SIG-M5 treated with dmso at 0.1 percent for 504 hours (cell line): ENCODE results near the gene PXDC1.
"Not testable (repeated sequence)": the region's sequence is repeated elsewhere in the genome, so short reads cannot be mapped to it uniquely, and the experiment has no call there.

ENCODE experiments used
- DNase-seq: peaks from one replicate; lab custom pipeline; 2025; ENCODE audit not compliant: unreplicated experiment; lab: John Stamatoyannopoulos, UW

The PXDC1 gene

DNA sequence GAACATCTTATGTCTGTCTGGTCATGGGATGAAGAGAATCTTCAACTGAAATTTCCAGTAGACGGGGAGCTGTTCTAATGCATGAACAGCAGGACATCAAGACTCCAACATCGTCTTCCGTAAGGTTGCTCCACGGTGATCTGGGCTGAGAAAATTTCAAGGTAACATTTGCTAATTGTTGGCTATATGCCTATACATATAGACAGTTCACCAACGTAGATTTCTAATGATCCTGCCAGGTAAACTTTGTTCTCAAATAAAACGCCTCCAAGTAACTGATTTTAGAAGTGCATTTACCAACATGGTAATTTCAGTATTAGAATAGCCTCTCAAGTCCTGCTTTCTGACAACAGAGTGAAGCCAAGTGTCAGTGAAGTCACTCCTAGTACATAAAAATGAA, 11.3 kb upstream of the PXDC1 start:
- DNase-seq, result no peak

- DNase-seq, result no peak
Observed at GRCh38 chr6:3762359-3762758, 10.8 kb upstream of the PXDC1 start.

- no peak for DNase-seq
Observed at GRCh38 chr6:3761989-3762270, 10.4 kb upstream of the PXDC1 start.

DNA sequence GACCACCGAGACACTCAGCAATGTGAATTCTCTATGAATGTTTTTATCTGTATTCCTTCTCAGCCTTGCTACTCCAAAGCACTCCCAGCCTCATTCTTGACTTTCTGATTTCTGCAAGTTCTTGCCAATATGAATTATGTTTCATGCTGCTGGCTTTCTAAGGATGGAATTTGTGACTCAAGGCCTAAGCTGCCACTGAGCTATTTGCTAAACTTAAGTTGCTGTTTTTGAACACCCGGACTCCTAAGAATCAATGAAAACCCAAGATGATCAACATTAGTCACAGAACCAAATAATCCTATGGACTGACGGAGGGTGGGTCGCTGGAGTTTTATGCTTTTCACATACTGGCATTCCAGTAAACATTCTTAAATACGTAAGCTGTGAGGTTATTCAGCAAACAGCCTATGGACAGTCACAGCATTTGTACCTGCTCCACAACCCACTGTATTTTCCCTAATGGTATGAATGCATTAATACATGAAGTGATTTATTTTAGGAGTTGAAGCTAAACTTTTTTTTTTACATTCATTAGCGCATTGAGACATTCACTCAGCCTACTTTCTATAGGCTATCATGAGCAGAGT, 8.2 kb upstream of the PXDC1 start:
- no peak for DNase-seq

DNA sequence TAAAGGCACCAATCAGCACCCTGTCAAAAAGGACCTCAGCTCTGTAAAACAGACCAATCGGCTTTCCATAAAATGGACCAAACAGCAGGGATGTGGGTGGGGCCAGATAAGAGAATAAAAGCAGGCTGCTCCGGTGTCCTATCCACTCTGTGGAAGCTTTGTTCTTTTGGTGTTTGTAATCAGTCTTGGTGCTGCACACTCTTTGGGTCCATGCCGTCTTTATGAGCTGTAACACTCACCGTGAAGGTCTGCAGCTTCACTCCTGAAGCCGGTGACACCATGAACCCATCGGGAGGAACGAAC, 7.3 kb upstream of the PXDC1 start:
- DNase-seq, result no peak

DNA sequence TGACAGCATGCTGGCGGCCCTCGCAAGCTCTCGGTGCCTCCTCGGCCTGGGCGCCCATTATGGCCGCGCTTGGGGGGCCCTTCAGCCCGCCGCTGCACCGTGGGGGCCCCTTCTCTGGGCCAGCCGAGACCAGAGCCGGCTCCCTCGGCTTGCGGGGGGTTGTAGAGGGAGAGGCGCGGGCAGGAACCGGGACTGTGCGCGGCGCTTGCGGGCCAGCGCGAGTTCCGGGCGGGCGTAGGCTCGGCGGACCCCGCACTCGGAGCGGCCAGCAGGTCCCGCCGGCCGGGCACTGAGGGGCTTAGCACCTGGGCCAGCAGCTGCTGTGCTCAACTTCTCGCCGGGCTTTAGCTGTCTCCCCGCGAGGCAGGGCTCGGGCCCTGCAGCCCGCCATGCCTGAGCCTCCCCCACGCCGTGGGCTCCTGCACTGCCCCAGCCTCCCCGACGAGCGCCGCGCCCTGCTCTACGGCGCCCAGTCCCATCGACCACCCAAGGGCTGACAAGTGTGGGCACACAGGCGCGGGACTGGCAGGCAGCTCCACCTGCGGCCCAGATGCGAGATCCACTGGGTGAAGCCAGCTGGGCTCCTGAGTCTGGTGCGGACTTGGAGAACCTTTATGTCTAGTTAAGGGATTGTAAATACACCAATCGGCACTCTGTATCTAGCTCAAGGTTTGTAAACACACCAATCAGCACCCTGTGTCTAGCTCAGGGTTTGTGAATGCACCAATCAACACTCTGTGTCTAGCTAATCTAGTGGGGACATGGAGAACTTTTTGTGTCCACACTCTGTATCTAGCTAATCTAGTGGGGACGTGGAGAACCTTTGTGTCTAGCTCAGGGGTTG, 6.7 kb upstream of the PXDC1 start:
- DNase-seq, result not testable (repeated sequence)

DNA sequence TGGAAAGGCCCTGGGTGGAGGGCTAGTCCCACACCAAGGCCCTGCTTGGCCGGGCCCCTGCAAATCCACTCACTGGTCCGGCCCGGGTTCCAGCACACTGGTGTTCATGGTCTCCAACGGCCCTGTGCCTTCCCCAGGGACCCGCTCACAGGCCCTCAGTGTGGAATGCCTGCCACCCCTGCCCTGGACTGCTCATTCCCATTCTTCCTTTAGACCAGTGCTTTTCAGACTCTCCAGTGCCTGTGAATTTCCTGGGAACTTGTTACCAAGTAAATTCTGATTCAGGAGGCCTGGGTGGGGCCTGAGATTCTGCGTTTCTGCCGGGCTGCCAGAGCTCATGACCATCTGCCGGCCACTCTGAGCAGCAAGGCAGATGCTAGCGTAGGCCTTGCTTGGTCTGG, 5.7 kb upstream of the PXDC1 start:
- DNase-seq, result no peak

GRCh38 chr6:3756546-3756945, 5.0 kb upstream of the PXDC1 start:
- DNase-seq, result no peak

GRCh38 chr6:3755637-3756545, 4.4 kb upstream of the PXDC1 start:
- DNase-seq, result no peak

GRCh38 chr6:3754776-3755175, 3.3 kb upstream of the PXDC1 start:
- no peak for DNase-seq

DNA sequence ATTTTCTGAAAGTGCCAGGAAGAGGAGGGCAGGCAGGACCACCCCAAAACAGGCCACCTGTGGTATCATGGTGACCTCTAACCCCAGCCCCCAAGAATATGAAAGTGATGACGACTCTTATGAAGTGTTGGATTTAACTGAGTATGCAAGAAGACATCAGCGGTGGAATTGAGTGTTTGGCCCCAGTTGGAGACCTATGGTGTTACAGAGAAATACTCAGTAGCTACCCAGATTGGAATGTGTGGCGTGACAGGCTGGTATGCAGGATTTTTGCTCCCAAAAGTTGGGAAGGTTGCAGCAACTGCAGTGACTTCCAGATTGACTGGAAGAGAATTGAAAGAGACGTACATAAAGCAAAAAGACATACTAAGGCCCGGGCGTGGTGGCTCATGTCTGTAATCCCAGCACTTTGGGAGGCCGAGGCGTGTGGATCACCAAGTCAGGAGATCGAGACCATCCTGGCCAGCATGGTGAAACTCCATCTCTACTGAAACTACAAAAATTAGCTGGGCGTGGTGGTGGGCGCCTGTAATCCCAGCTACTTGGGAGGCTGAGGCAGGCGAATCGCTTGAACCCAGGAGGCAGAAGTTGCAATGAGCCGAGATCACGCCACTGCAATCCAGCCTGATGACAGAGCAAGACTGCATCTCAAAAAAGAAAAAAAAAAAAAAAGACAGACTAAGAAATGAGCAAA, 2.7 kb upstream of the PXDC1 start:
- DNase-seq, result not testable (repeated sequence)

- DNase-seq, result no peak
Observed at GRCh38 chr6:3753228-3753835, 1.8 kb upstream of the PXDC1 start.

DNA sequence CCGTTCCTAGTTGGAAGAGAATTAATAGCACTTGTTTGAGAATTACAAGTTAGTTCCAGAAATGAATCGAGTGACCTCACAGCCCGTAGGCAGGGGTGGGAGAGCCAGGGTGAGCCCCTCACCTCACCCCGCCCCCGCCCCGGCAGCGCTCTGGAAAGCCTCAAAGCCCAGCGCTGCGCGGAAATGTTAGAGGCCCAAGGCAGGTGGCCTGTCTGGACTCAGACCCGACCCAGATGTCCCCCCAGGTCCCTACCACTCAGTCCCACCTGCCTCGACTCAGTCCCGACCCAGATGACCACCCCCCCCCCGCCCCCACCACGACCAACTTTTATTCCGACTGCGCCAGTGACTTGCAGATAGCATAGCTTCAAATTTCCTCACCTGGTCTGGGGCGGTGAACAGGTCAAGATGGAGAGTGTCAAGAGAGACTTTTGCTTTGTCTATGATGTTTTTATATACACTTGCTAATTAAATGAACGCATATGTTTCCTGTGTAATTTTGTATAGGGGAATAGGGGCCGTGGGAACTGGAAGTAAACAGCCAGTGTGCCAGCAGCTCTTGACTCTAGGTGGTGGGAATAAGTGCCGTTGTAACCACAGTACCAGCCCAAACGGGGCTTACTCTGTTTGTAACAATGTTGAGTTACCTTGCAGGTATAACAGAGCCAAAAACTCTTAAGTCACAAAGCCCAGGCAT, 1.2 kb upstream of the PXDC1 start:
- DNase-seq, result no peak

- peak; percentile 46 for DNase-seq
Observed at GRCh38 chr6:3751730-3752530, 417 bp upstream of the PXDC1 start.

DNA sequence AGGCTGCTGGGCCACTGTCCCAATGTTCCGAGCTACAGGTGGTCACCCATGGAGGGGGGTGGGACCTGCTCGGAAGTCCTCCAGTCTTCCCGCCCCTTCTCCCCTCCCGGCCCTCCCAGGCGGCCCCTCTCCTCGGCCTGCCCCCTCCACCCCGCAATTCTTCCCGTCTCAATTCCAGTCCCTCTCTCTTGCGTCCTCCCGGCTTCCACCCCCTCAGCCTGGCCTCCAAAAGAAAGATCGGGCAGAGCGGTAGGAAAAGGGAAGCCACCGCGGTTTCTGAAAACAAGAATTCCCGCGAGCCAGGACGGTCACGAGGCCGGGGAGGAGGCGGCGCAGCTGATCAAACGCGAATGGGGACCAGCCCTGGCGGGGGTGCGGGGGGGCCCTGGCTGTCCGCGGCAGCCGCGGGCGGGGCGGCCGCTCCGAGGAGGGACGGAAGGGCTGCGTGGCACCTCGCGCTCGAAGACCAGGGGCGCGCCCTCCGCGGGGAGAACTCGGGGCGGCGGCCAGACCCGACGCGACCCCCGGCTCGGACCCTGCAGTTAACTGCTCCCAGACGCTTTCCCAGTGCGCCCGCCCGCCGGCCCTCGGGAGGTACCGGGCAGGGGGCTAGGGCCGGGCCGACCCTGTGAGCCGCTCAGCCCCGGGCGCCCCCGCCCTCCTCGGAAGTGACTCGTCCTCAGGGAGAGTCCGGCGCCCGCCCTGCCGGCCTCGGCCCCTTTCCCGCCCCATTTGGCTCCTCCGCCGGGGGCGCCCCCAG, 1.0 kb downstream of the PXDC1 start:
- no peak for DNase-seq

GRCh38 chr6:3749977-3750316, 1.6 kb downstream of the PXDC1 start:
- no peak for DNase-seq

DNA sequence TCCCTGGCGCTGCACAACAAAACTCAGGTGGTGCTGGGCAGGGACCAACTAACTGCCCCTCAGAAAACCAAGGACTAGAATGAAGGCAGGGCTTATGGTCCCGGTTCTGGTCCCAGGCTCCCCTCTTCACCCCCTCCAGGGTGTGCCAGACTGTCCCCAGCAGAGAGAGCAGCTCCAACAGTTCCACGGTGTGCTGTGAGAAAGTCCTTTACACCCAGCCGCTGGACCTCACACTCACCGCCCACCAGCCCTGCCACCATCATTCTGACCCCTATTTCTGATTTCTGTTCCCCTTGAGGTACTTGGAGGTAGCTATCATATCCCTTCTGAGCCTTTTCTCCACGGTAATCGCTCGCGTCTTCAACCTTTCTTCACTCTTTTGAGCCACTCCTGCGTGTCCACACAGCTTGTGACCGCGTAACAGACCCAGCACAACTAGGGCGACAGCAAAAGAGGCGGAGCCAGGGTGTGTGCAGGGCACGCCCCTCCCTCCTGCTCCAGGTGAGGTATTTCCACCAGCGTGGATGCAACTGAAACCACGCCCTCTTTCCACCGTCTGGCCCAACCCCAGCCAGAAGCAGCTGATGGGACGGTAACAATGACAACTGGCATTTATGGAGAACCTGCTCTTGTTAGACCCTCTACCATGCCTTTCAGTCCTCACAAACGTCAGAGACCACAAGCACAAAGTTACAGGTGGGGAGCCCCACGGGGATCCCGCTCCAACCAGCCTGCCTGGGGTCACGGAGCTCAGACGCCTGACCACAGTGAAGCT, 2.3 kb downstream of the PXDC1 start:
- DNase-seq, result no peak
